Activated CD8-positive, alpha-beta memory T cell treated with anti-CD3 and anti-CD28 coated beads, Interleukin-2, amount 50 U/mL, for 24 hours (primary cell): ENCODE measurements around the gene MALT1.

Experiments used
- DNase-seq: peaks from one replicate; pipeline ENCODE4 v3.0.0-alpha.2; 2020; ENCODE audit errors: extremely low read depth

MALT1 gene

GRCh38 chr18:58690259-58690658 lies 19.0 kb downstream of the MALT1 start:
- DNase-seq = no peak

GRCh38 chr18:58691256-58691655 lies 20.0 kb downstream of the MALT1 start:
- DNase-seq = no peak

GRCh38 chr18:58692422-58693185 lies 21.3 kb downstream of the MALT1 start:
- no peak for DNase-seq

GRCh38 chr18:58694221-58694620 lies 23.0 kb downstream of the MALT1 start:
- no peak for DNase-seq

- no peak for DNase-seq
Observed at GRCh38 chr18:58694720-58695468, 23.6 kb downstream of the MALT1 start.

GRCh38 chr18:58695772-58696171 lies 24.5 kb downstream of the MALT1 start:
- DNase-seq = no peak

GRCh38 chr18:58697146-58697545 lies 25.9 kb downstream of the MALT1 start:
- no peak for DNase-seq

GRCh38 chr18:58698701-58699193 lies 27.5 kb downstream of the MALT1 start:
- DNase-seq = no peak

- no peak for DNase-seq
Observed at GRCh38 chr18:58699551-58699950, 28.3 kb downstream of the MALT1 start.

- no peak for DNase-seq
Observed at GRCh38 chr18:58700209-58700608, 28.9 kb downstream of the MALT1 start.

- DNase-seq = no peak
Observed at GRCh38 chr18:58712930-58713329, 41.7 kb downstream of the MALT1 start.

- no peak for DNase-seq
Observed at GRCh38 chr18:58714259-58714658, 43.0 kb downstream of the MALT1 start.

GRCh38 chr18:58714821-58715220 lies 43.6 kb downstream of the MALT1 start:
- DNase-seq = no peak

GRCh38 chr18:58715540-58715939 lies 44.3 kb downstream of the MALT1 start:
- no peak for DNase-seq

- DNase-seq = no peak
Observed at GRCh38 chr18:58716060-58716756, 44.9 kb downstream of the MALT1 start.

- DNase-seq = no peak
Observed at GRCh38 chr18:58721566-58722239, 50.4 kb downstream of the MALT1 start.

GRCh38 chr18:58723810-58724602 lies 52.7 kb downstream of the MALT1 start:
- no peak for DNase-seq

- no peak for DNase-seq
Observed at GRCh38 chr18:58726671-58727070, 55.4 kb downstream of the MALT1 start.

- DNase-seq = no peak
Observed at GRCh38 chr18:58727776-58728500, 56.7 kb downstream of the MALT1 start.

GRCh38 chr18:58728719-58729118 lies 57.5 kb downstream of the MALT1 start:
- no peak for DNase-seq
